ENCODE data around the gene ACTR5.
"Not testable (repeated sequence)": the region's sequence is repeated elsewhere in the genome, so short reads cannot be mapped to it uniquely, and the experiment has no call there.

The ACTR5 gene

GRCh38 chr20:38810926-38811630, 62.8 kb downstream of the ACTR5 start:
- TF ChIP-seq CTCF (IDR thresholded peaks at IDR 0.05; ENCODE audit: low read depth, low read length, missing control alignments): no peak
- in situ Hi-C loops (cut with HindIII; ENCODE audit: low pct_ligation_motif_present, low sequenced_read_pairs): no loop called here
- Histone ChIP-seq H3K36me3 (replicated peaks) (no peaks in the 10 kb centered on the region), H3K27ac (no peak overlapping the region), H3K27me3 (replicated peaks) (peaks cover 29% of the 10 kb centered on the region), H3K4me3 (ENCODE audit: low read depth, low read length) (no peak overlapping the region)
- no peak for DNase-seq

GRCh38 chr20:38811769-38812168, 63.5 kb downstream of the ACTR5 start:
- Histone ChIP-seq H3K4me3 (ENCODE audit: low read depth, low read length) (no peak overlapping the region), H3K27me3 (replicated peaks) (peaks cover 26% of the 10 kb centered on the region), H3K36me3 (replicated peaks) (no peaks in the 10 kb centered on the region), H3K27ac (no peak overlapping the region)
- no peak for TF ChIP-seq CTCF (IDR thresholded peaks at IDR 0.05; ENCODE audit: low read depth, low read length, missing control alignments)
- no peak for DNase-seq
- in situ Hi-C loops (cut with HindIII; ENCODE audit: low pct_ligation_motif_present, low sequenced_read_pairs): no loop called here

- peaks cover 22% of the 10 kb centered on the region for H3K27me3 ChIP-seq (replicated peaks)
- no peaks in the 10 kb centered on the region for H3K36me3 ChIP-seq (replicated peaks)
- no peak for TF ChIP-seq CTCF (IDR thresholded peaks at IDR 0.05; ENCODE audit: low read depth, low read length, missing control alignments)
- no peak for DNase-seq
- no peak overlapping the region for H3K27ac ChIP-seq
- in situ Hi-C loops (cut with HindIII; ENCODE audit: low pct_ligation_motif_present, low sequenced_read_pairs): no loop called here
- no peak overlapping the region for H3K4me3 ChIP-seq (ENCODE audit: low read depth, low read length)
These were observed 63.9 kb downstream of the ACTR5 start for GRCh38 chr20:38812182-38812581.

- H3K27me3 ChIP-seq (replicated peaks): peaks cover 15% of the 10 kb centered on the region
- TF ChIP-seq CTCF (IDR thresholded peaks at IDR 0.05; ENCODE audit: low read depth, low read length, missing control alignments): no peak
- H3K4me3 ChIP-seq (ENCODE audit: low read depth, low read length): no peak overlapping the region
- no peaks in the 10 kb centered on the region for H3K36me3 ChIP-seq (replicated peaks)
- no peak for DNase-seq
- in situ Hi-C loops (cut with HindIII; ENCODE audit: low pct_ligation_motif_present, low sequenced_read_pairs): no loop called here
- H3K27ac ChIP-seq: no peak overlapping the region
These were observed 64.7 kb downstream of the ACTR5 start for GRCh38 chr20:38812709-38813573.

- H3K27me3 ChIP-seq (replicated peaks): peaks cover 12% of the 10 kb centered on the region
- DNase-seq; H3K4me3 ChIP-seq (ENCODE audit: low read depth, low read length); in situ Hi-C loops (cut with HindIII; ENCODE audit: low pct_ligation_motif_present, low sequenced_read_pairs); H3K36me3 ChIP-seq (replicated peaks); H3K27ac ChIP-seq: not testable (repeated sequence)
These were observed 65.3 kb downstream of the ACTR5 start for GRCh38 chr20:38813574-38813962.

GRCh38 chr20:38815446-38815845, 67.2 kb downstream of the ACTR5 start:
- no peak for DNase-seq
- no peak for TF ChIP-seq CTCF (IDR thresholded peaks at IDR 0.05; ENCODE audit: low read depth, low read length, missing control alignments)
- H3K4me3 ChIP-seq (ENCODE audit: low read depth, low read length): no peak overlapping the region
- no peak overlapping the region for H3K27ac ChIP-seq
- H3K27me3 ChIP-seq (replicated peaks): peaks cover 7% of the 10 kb centered on the region
- H3K36me3 ChIP-seq (replicated peaks): no peaks in the 10 kb centered on the region
- in situ Hi-C loops (cut with HindIII; ENCODE audit: low pct_ligation_motif_present, low sequenced_read_pairs): no loop called here

Data from brain microvascular endothelial cell (primary cell).